GM12878 (cell line): ENCODE measurements around the gene CXCL8. TPM values are rescaled to one million over a fixed set of nuclear protein-coding genes. Genes with fewer than 3 reads are reported as not detected.

ENCODE experiments used
- CREB1 ChIP-seq: IDR thresholded peaks from 2 replicates; pipeline ENCODE4 v1.6.1; 2012; ENCODE audit warnings: low read depth, mild to moderate bottlenecking, inconsistent platforms
- EGR1 ChIP-seq, 2 experiments: IDR thresholded peaks; 1 replicate in 1 of 2; 2 replicates in 1 of 2; pipeline ENCODE4 v1.6.1; 2011 to 2012; ENCODE audit warnings: low read depth in 2 of 2, low read length in 2 of 2, borderline replicate concordance in 1 of 2, mild to moderate bottlenecking in 1 of 2, moderate library complexity in 1 of 2
- EP300 ChIP-seq, 2 experiments: fragments of 150-350 bp in 1 of 2; IDR thresholded peaks; 2 replicates each; pipeline ENCODE4 v1.6.1; 2011 to 2012; ENCODE audit warnings: low read depth in 2 of 2, low read length in 2 of 2, borderline replicate concordance in 1 of 2, improper control_type of control experiment in 1 of 2, inconsistent platforms in 1 of 2; ENCODE audit not compliant: control insufficient read depth in 1 of 2
- HDAC2 ChIP-seq: fragments of 200-600 bp; sonication (generic); IDR thresholded peaks from 2 replicates; pipeline ENCODE4 v1.6.1; 2017
- IKZF1 ChIP-seq: fragments of 450-650 bp; conservative IDR thresholded peaks from 2 replicates; pipeline ENCODE4 v1.6.1; 2017; ENCODE audit warnings: antibody characterized with exemption, mild to moderate bottlenecking
- LARP7 ChIP-seq: fragments of 450-650 bp; IDR thresholded peaks from 2 replicates; pipeline ENCODE4 v1.6.1; 2017; ENCODE audit warnings: mild to moderate bottlenecking
- NFYB ChIP-seq: IDR thresholded peaks from 2 replicates; pipeline ENCODE4 v1.6.1; 2011; ENCODE audit warnings: low read depth, mild to moderate bottlenecking, low read length, improper control_type of control experiment, moderate library complexity; ENCODE audit not compliant: insufficient read depth
- PAX5 ChIP-seq: IDR thresholded peaks from 2 replicates; pipeline ENCODE4 v1.6.1; 2011; ENCODE audit warnings: low read depth, low read length, borderline replicate concordance
- SMARCA5 ChIP-seq: fragments of 450-650 bp; IDR thresholded peaks from 2 replicates; pipeline ENCODE4 v1.6.1; 2017; ENCODE audit warnings: mild to moderate bottlenecking
- TAF1 ChIP-seq: IDR thresholded peaks from 2 replicates; pipeline ENCODE4 v1.6.1; 2011; ENCODE audit warnings: mild to moderate bottlenecking, low read depth, low read length, borderline replicate concordance
- ZNF687 ChIP-seq: fragments of 450-650 bp; IDR thresholded peaks from 2 replicates; pipeline ENCODE4 v1.6.1; 2017; ENCODE audit warnings: mild to moderate bottlenecking, moderate library complexity
- ZSCAN29 ChIP-seq: fragments of 450-650 bp; IDR thresholded peaks from 2 replicates; pipeline ENCODE4 v1.6.1; 2017; ENCODE audit warnings: mild to moderate bottlenecking, moderate library complexity
- polyA plus RNA-seq, 11 experiments: library from polyadenylated mRNA; depleted of rRNA in 4 of 11; unstranded in 6 of 11; stranded (reverse) in 5 of 11; fragments of >200 nt; fragmentation: Nextera tagmentation in 4 of 11; fragmentation: Illumina TruSeq in 1 of 11; extraction: Ambion mirVana in 4 of 11; extraction: Trizol in 1 of 11; gene quantifications; 1 replicate in 1 of 11; 2 replicates in 10 of 11; pipeline versions ENCODE4 v1.2.1 to v1.2.3, GENCODE V29; 2011 to 2016; ENCODE audit warnings: inconsistent platforms in 2 of 11, missing spikeins in 2 of 11, low read depth in 1 of 11
- total RNA-seq, 4 experiments: library from RNA; depleted of rRNA in 3 of 4; stranded (reverse); fragments of >200 nt in 3 of 4; fragmentation: Illumina TruSeq in 1 of 4; extraction: Trizol in 1 of 4; gene quantifications; 2 replicates each; pipeline versions ENCODE4 v1.2.1 to v1.2.3, GENCODE V29; 2013 to 2021

Gene CXCL8
- total and polyA plus RNA-seq, 10 of the 15 experiments (the other 5 are each of a cell fraction or from before 2014, with no cell fraction given) = 0.09 to 0.36 (median 0.19) TPM; not detected in 1

GRCh38 chr4:73735231-73735630, 5.1 kb upstream of the CXCL8 start (continued):
- TF ChIP-seq TAF1 = no peak
- no peak for TF ChIP-seq ZSCAN29
- TF ChIP-seq HDAC2 = no peak
- TF ChIP-seq PAX5 = peak; percentile 78
- peak; percentile 81 for TF ChIP-seq IKZF1
- no peak for TF ChIP-seq SMARCA5
- no peak for TF ChIP-seq LARP7
- TF ChIP-seq EGR1 (IDR thresholded peaks at IDR 0.05; ENCODE audit: borderline replicate concordance in 1 of 2, low read depth in 2 of 2, low read length in 2 of 2) = no peak
- peak; percentile 72 for TF ChIP-seq ZNF687
- 0 out of 2 replicates have a peak, but pooled peaks have one; percentile 44 for TF ChIP-seq CREB1
- peak; percentile 99 for TF ChIP-seq EP300 (IDR thresholded peaks at IDR 0.05; ENCODE audit: borderline replicate concordance in 1 of 2, control insufficient read depth in 1 of 2, low read depth in 2 of 2, low read length in 2 of 2)
- TF ChIP-seq NFYB = no peak
